ENCODE data around the gene WDR74.
"Not testable (repeated sequence)": the region's sequence is repeated elsewhere in the genome, so short reads cannot be mapped to it uniquely, and the experiment has no call there.

WDR74 gene

DNA sequence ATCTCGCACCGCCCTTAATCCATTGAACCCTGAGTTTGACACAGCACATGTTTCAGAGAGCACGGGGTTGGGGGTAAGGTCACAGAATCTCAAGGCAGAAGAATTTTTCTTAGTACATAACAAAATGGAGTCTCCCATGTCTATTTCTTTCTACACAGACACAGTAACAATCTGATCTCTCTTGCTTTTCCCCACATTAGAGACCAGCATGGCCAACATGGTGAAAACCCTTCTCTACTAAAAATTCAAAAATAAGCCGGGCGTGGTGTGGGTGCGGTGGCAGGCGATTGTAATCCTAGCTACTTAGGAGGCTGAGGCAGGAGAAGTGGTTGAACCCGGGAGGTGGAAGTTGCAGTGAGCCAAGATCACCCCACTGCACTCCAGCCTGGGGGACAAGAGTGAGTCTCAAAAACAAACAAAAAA, 19.9 kb upstream of the WDR74 start:
- not testable (repeated sequence) for DNase-seq (ENCODE audit: low read depth)

DNA sequence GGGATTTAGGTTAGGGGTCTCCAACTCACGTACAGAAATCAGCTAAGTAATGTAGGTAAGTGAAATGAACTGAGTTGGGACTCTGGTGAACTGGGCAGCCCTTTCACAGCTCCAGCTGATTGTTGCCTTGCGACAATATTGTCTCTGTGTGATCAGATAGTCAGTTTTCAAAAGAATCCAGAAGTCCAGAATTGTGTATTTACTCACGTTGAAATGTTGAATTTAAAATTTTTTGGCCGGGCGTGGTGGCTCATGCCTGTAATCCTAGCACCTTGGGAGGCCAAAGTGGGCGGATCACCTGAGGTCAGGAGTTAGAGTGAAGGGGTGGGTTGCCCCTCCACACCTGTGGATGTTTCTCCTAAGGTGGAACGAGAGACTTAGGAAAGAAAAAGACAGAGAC, 18.8 kb upstream of the WDR74 start:
- DNase-seq (ENCODE audit: low read depth): no peak

DNA sequence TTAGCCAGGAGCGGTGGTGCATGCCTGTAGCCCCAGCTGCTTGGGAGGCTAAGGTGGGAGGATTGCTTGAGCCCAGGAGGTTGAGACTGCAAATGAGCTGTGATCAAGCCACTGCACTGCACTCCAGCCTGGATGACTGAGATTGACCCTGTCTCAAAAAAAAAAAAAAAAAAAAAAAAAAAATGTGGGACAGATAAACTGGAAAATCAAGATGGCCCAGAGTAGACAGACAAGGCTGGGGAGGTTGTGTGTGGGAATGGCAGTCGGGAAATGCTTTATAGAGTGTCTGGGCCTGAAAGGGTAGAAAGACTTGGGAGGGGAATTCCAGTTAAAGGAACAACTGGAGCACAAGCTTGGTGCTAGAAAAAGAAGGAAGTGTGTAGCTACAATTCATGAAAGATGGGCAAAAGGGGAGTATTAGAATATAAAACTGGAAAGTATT, 18.2 kb upstream of the WDR74 start:
- DNase-seq (ENCODE audit: low read depth): no peak

DNA sequence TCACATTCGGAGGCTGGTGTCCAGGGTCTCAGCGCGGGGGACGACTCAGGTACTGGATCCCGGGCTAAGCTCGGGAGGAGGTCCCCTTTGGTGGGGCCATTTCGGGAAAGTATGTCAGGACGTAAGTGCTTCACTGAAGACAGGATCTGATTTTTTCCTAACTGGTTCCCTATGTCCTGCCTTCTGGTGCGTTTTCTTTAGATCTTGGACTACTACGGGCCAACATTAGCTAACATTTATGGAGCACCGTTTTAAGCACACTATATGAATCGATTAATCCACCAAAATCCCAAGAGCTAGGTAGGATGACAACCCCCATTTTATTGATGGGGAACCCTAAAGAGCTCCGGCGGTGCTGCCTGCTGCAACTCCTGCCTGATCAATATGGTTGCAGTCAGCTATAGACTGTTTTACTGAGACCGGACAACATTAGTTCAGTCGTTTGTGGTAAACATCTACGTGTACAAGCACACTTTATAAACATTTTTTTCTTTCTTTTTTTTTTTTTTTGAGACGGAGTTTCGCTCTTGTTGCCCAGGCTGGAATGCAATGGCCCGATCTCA, 17.0 kb upstream of the WDR74 start:
- DNase-seq (ENCODE audit: low read depth): no peak

DNA sequence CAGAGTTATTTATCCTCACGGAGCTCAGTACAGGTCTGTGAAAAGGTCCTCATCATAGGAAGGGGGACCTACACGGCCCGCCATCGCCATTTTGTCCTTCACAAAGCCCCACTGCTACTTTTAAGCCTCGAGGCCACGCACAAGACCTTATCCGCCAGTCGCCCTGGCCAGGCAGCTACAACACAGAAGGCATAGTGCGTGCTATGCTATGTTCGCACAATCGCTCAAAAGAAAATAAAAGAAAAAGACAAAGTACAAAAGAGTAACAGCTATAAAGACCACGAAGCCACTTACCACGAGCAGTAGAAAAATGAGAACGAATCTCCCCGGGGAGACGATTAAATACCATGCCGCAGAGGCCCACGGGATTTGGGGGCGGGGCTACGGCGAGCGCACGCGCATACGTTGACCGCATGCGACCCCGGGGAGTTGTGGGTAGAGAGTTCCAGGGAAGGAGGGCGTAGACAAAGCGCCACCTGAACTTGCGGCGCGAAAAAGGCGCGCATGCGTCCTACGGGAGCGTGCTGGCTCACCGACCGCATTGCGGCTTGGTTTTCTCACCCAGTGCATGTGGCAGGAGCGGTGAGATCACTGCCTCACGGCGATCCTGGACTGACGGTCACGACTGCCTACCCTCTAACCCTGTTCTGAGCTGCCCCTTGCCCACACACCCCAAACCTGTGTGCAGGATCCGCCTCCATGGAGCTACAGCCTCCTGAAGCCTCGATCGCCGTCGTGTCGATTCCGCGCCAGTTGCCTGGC, 16.4 kb upstream of the WDR74 start:
- DNase-seq (ENCODE audit: low read depth): peak; percentile 96

DNA sequence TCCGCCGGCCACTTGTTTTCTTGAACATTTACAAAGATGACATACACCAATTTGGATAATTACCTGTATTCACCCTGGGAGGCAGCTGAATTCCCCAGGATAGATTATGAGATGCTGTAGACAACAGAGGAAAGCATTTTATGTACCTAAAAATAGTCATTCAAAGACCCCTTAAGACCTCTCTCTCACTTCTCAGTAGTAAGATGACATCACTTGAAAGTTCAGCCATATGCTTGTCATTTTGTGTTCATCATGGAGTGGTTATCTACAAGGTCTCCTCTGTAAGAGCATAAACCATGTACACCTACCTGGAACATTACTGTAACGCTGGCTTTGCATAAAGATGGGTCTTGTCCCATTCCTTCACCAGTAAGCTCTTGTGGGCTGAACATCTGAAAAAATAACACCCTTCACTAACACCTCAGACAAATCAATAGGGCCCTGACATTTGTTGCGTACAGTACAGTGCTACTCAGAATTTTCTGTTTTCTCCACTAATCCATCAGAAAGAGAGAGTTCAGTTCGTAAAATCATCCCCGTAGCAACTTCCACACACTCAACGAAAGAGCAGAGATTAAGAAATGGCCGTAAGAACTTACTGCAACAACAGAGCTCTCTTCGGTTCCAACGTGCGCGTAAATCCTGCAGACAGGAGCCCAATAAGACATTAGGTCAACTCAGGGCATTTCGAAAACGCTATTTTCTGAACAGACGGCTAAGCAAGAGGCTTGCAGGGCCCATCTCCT, 15.6 kb upstream of the WDR74 start:
- no peak for DNase-seq (ENCODE audit: low read depth)

DNA sequence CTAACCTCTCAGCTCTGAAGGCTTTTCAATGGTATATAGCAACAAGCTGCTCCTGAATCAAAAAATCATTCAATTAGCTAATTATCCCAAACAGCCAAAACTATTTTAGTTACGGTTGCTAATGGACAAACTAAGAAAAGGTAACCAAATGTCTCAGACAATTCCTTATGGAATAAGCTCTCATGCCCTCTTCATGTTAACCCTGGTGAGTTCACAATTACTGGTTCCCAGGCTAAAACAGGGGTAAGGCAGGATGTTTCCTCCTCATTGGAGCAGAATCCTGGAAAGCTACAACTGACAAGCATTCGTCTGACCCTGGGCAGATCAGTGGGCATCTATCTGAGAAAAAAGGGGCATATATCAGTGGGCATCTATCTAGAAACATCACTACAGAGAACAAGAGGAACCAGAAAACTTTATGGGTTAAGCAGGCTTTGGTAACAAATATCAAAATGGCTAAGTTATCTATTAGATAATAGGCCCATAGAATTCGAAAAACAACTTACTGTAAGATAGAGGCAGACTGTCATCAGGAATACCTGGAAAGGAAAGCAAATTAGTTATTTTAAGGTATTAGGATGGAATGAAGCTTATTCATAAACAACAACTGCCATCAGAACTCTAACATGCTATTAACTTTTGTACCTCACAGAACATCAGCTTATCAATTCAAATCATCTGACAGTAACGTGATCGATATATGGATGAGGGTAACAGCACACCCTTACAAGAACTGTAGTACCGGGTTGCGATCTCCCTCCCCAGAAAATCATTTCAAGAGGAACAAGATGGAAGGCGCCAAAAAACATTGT, 14.8 kb upstream of the WDR74 start:
- DNase-seq (ENCODE audit: low read depth): no peak

DNA sequence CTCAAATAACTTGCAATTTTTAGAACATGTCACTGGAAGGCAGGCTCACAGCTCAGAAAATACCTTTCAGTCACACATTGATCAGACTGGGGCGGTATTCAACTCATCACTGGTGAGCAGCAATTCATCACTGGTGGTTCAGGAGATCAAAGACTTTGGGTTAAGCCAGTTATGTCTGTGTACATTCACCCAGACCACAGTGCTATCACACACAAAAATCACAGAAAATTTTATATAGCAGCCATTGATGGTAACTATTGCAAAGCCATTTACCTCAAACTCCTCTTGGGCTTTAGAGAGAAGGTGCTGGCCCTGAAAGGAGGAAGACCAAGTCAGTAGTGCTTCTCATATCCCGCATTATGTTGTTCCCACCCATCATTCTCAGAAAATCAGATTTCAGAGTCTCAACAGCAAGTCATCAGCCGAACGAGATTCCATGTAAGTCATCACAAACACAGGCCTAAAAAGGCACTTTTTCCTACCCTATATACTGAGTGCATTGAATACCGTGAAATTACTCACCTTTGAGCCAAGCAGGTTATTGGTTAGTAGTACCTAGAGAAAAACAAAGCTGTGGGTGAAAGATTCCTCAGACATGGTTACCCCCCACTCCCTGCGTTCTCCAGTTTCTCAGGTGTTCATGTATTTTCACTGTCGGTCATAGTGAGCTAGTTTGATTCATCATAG, 14.0 kb upstream of the WDR74 start:
- no peak for DNase-seq (ENCODE audit: low read depth)

DNA sequence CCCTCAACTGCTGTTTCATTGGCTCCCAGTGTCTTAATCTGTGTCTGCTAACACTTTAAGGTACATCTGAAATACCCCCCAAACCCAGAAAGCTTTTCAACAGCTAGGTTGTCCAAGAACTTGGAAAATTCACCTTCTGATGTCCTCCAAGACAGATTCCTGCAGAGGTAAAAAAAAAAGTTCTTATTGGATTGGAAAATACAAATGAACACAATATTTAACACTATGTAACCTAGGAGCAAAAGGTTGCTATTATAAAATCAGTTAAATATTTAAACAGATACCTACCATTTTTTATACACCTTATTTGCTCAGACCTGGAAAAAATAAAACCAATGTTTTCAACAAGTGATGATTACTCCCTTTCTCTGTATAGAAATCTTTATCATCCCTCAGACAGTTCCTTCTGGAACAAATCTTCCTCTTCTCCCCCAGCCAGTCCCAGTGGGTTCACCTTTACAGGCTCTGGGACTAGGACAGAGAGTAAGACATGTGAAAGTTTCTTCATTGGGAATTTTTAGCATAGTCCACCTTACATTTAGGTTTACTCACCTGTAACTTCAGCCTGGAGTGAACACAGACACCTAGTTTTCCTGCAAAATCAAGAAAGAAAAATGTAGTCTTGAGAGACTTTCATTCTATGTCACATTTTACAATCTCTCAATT, 13.3 kb upstream of the WDR74 start:
- DNase-seq (ENCODE audit: low read depth): no peak

DNA sequence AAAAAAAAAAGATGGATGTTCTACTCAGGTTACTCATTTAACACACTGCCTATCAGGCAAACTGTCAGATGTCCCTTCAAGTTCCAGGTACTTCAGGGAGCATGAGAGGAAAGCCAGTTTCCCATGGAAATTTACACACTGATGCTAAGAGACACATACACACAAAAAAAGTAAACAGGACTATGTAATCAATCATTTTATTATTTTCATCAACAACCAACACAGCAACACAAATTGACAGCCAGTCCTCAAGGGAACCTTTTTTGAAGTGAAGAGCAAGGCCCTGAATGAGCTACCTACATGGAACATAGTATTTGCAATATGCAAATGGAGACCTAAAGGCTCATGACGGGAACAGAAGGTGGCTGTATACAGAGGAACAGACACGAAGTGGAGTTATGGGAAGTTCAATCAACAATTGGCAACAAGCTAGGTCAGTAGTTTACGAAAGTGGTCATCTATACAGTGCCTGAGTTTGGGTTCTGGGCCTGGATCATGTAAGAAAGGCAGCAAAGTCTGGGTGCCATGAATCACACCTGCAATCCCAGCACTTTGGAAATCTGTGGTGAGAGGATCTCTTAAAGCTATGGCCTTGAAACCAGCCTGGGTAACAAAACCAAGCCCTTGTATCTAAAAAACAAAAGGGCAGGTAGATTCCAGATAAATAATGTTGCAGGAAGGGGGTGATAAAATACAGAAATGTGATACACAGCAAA, 12.6 kb upstream of the WDR74 start:
- DNase-seq (ENCODE audit: low read depth): no peak

DNA sequence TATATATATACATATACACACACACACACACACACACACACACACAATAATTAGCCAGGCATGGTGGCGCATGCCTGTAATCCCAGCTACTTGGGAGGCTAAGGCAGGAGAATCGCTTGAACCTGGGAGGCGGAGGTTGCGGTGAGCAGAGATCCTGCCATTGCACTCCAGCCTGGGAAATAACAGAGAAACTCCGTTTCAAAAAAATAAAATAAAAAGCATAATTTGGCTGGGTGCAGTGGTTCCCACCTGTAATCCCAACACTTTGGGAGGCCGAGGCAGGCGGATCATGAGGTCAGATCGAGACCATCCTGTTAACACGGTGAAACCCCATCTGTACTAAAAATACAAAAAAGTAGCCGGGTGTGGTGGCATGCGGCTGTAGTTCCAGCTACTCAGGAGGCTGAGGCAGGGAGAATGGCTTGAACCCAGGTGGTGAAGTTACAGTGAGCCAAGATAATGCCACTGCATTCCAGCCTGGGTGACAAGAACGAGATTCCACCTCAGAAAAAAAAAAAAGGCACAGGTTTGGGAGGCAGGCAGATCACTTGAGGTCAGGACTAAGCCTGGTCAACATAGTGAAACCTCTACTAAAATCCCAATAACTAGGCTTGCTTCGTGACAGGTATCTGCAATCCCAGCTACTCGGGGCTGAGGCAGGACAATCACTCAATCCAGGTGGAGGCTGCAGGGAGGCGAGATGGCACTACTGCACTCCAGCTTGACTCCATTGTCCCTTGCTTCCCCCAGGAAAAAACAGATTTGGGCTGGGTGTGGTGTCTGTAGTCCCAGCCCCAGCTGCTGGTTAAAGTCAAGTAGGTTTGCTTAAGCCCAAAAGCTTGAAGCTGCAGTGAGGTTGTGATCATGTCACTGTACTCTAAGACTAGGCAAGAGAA, 11.8 kb upstream of the WDR74 start:
- DNase-seq (ENCODE audit: low read depth): no peak

DNA sequence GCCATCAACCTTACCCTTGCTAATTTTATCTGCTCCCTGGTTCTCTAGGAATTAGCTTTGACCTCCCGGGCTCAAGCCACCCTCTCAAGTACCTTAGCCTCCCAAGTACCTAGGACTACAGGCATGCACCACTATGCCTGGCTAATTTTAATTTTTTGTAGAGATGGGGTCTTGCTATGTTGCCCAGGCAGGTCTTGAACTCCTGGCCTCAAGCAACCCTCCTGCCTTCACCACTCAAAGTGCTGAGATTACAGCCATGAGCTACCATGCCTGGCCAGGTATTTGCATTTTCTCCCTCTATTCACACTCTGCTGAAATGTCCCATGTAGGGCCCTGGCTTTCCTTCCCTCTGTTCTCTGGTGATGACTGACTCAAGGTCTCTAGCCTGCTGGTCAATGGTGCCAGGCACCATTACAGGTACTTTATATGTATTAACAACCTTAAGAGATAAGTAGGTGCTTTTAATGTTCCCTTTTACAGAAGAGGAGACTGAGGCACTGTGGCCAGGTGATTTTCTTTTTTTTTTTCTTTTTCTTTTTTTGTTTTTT, 8.5 kb upstream of the WDR74 start:
- no peak for DNase-seq (ENCODE audit: low read depth)

DNA sequence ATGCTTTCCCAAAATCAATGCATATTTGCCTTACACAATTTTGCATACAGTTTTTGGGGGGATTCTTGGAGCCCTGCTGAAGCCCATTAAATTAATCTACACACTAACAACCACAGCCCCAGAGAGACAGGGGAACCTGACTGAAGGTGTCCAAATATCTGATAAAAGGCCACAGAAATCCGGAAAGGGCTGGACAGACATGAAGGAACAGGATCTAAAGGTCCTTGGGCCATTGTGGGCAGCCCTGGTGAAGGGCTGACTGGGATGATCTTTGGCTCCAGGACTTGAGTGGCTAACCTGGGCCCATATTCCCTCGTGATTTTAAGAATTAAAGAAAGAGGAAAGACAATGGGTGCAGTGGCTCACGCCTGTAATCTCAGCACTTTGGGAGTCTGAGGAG, 6.8 kb upstream of the WDR74 start:
- no peak for DNase-seq (ENCODE audit: low read depth)

DNA sequence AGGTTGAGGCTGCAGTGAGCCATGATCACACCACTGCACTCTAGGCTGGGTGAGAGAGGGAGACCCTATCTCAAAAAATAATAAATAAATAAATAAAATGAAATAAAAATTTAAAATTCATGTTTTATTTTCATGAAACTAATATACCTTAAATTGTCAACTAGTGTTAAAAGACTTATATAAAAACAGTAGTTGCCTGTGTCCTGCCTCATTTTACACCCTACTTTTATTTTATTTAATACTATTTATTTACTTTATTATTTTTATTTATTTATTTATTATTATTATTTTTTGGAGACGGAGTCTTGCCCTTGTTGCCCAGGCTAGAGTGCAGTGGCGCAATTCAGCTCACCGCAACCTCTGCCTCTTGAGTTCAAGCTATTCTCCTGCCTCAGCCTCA, 4.8 kb upstream of the WDR74 start:
- no peak for DNase-seq (ENCODE audit: low read depth)

DNA sequence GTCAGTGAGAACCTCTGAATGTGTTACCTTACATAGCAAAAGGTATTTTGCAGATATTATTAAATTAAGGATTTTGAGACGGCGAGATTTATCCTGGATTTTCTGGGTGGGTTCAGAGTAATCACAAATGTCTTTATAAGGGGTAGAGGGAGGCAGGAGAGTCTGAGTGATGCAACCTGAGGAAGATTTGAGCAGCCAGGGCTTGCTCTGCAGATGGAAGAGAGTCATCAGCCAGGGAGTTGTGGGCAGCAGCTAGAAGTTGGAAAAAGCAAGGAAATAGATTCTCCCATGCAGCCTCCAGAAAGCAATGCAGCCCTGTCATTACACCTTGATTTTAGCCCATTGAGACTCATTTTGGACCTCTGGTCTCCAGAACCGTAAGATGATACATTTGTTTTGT, 4.1 kb upstream of the WDR74 start:
- DNase-seq (ENCODE audit: low read depth): no peak

DNA sequence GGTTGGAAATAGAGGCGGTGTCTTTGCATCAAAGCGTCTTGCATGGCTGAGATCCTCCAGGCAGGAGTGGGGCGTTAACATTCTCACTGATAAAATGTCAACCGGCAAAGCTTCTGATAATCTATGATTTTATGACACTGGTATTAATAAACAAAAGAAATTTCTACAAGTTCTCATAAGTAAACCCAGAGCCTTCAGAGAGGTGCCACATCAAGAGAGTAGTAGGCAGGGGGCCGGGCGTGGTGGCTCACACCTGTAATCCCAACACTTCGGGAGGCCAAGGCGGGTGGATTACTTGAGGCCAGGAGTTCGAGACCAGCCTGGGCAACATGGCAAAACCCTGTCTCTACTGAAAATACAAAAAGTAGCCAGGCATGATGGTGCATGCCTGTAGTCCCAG, 3.5 kb upstream of the WDR74 start:
- DNase-seq (ENCODE audit: low read depth): not testable (repeated sequence)

DNA sequence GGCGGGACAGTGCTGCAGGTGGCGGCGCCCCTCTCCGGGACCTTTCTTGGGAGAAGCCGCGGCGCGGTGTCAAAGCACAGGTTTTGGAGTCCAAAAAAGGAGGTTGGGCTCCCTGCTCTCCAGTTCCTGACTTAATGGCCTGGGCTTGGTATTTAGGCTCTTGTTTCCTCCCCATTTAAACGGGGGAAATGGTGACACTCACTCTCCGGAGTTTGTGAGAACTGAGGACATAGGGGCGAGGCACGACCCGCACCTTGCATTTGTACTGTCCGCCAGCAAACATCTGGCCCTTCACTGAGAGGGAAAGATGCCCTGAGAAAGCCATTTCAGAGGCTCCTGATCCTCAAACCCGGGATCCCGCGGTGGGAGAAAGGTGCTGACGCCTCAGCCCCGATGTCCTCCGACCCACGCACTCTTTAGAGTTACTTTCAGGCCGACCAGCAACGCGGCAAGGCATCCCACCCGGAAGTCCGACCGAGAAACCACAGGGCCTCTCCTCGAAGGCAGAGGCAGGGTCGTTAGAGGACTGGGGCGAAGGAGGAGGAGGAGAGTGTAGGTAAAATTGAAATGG, 2.9 kb upstream of the WDR74 start:
- no peak for DNase-seq (ENCODE audit: low read depth)

DNA sequence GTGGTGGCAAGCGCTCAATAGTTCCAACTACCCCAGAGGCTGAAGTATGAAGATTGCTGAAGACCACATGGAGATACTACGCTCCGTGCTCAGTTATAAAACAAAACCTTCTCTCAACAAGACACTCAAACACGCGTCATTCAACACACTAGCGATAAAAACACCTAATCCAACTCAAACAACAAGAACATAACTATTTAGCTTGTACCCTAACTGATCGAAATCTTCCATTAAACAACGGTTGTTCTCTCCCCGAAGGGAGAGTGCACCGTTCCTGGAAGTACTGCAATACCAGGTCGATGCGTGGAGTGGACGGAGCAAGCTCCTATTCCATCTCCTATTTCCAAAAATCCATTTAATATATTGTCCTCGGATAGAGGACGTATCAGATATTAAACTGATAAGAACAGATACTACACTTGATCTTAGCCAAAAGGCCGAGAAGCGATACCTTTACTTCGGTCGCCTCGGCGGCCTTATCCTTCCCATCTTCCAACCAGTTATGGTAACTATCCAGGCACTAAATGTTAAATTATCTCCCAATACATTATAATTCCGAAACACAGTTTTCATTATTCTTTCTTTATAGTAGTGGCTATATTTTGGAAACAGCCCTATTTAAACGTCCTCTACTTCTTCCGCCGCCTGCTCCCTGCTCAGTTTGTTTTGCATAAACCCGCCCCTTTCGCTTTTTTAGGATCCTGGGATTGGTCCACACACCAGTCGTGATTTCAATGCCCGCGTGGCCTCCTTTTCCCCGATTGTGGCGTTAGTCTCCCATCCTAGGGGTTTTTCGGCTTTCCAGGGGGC, 2.2 kb upstream of the WDR74 start:
- peak; percentile 68 for DNase-seq (ENCODE audit: low read depth)

Data from stimulated activated CD8-positive, alpha-beta memory T cell treated with anti-CD3 and anti-CD28 coated beads, Interleukin-15, amount 100 ng/mL, for 1 hour (primary cell).